Left forelimb (tissue), 1 donor: ENCODE measurements around the gene HOXB5.

ENCODE experiments used
- DNase-seq: peaks from one replicate; pipeline ENCODE4 v3.0.0-alpha.2; 2018; ENCODE audit warnings: low spot score

The HOXB5 gene

DNA sequence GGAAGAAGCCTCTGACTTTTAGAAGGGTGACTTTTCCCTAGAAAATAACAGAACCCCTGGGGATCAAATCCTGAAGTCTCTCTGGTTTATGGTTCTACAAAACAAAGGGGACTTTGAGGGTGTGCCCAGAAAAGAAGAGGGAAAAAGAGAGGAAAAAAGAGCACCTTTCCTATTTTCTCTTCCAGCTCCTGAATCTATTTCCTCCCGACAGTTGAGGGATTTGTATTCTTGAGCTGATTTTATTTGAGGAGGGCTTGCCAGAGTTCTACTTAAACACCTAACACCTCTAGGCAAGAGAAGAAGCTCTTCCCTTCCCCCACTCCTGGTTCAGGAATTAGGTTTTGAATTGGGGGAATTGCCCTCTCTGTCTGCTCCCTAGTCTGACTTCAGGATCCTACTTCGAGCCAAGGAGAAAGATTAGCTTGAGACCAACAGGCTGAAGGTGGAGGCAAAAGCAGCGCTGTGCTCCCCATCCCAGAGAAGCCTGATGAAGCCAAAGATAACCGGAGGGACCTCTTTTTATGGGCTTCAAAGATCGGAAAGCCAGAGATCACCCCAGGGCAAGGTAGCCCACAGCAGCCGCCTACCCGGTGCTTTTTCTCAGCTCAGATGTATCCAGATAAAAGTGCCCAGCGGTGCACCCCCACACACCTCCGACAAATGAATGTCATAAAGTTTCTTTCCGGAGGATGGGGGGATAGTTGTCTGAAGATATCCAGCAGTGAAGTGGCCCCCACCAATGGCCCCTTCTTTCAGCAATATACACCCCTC lies 4.3 kb downstream of the HOXB5 start:
- no peak for DNase-seq

DNA sequence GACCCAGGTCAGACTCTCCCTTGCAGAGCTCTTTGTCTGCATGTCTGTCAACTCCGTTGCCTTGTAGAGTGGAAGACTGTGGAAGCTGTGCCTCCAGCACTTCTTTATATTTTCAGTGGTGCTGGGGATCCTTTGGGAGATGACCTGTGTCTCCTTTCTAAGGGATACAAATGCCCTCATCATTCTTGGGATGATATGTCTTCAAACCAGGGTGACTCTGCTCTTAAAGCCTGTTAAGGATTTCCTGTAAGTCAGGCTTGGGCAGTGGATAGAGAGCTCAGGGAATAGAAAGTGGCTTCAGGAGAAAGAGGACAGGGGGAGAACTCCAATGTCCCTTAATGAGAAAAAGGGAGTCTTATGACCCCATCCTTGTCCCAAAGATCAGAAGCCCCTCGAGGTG lies 5.1 kb downstream of the HOXB5 start:
- DNase-seq = no peak

DNA sequence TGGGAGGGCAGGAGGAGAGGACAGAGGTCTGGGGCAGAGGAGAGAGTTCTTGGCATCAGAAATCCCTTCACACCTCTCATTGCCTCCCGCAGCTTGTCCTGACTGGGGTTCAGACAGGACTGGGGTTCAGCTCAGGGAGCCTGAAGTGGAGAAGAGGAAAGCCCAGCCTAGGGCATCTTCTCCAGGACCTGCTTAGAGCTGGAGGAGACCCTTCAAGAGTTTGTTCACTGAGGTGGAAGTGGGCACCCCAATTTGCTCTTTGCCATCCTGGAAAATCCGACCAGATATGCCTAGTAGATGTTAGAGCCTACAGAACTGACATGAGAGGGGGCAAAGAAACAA lies 5.5 kb downstream of the HOXB5 start:
- no peak for DNase-seq

DNA sequence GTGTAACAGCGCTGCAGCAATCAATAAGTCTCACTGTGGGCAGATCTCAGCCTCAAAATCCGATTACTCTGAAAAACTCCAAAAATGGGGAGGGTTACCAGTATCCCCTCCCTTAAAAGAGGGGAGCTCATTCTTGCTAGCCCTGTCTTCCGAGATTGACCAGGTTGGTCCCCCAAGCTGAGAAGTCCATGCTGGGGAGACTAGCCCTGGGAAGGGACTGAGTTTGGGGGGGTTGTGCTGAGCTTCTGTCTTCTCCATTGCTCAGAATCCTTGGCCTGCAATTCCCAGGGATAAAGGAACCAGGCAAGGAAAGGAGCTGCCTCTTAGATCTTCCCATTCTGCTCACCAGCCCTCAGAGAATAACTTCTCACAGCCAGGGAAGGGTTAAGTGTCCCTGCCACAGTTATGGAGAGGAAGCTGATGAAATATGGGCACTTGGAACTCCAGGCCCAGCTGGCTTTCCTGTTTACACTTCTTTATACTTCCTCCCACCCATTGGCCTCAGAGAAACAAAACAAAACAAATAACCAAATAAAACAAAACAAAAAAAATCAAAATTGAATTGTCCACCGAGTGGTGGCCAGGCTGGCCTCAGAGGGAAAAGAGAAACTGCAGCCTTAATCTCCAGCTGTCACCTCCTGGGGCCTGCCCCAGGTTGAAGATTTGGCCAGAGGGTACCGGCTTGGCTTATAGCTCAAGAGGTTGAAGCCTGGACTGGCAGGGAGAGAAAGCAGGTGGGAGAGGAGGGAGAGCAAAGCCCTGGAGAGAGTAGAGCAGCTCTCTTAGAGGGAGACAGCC lies 6.1 kb downstream of the HOXB5 start:
- DNase-seq = no peak

DNA sequence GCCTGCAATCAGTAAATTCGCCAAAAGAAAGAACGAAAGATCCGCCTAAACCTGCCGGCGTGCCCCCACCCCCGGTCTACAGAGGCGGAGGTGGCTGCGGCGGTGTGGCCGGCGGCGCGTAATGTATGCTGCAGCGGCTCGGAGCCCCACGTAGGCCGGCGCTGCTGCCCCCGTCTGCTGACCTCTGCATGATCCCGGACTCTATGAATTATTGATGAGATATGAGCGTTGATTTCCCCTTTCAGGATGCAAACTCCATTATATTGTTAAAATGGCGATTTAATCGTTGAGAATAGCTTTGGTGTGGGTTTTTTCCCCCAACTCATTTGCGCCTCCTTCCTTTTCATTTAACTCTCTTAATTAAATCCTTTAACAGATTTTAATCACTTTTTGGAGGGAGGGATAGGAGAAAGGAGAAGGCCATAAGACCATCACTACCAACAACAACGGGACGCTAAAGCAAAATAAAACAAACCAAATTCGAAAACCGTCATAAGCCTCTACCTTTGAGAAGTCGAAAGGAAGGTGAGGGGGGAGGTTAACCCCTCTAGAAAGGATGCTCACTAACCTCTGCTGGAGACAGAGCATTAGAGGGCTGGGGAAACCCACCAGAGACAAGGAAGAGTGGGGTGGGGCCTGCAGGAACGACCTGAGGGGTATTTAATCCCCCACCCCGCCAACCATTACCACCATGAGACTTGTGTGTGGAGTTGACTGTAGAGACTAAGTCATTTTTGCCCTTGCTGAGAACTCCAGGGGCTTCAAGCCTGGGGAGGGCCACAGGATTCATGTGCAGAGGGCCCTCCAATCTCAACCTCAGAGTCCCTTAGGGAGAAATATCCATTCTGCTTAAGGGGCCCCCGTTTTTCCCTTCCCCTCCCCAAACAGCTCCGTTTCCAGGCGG lies 7.0 kb downstream of the HOXB5 start:
- DNase-seq = no peak

DNA sequence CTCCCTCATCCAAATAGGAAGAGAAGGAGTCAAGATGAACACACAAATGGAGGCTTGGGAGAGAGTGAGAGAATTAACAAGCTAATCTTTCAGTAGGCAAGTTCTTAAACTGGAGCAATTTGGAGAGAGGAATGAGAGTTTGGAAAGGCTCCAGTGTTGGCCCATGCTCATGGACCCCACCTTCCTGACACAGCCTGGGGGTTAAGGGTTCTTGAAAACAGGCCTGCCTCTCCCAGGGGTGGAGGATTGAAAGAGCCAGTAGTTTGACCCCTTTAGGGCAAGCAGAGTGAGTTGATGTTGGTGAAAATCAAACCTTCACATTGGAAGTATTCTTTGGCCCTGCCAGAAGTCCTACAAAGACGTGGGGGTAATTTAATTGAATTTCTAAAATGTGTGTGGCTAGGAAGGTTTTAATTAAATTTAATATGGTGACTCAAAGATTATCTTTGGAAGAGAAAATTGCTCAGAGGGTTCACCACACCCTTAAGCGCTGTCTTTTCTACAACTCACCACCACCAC lies 9.3 kb downstream of the HOXB5 start:
- no peak for DNase-seq

DNA sequence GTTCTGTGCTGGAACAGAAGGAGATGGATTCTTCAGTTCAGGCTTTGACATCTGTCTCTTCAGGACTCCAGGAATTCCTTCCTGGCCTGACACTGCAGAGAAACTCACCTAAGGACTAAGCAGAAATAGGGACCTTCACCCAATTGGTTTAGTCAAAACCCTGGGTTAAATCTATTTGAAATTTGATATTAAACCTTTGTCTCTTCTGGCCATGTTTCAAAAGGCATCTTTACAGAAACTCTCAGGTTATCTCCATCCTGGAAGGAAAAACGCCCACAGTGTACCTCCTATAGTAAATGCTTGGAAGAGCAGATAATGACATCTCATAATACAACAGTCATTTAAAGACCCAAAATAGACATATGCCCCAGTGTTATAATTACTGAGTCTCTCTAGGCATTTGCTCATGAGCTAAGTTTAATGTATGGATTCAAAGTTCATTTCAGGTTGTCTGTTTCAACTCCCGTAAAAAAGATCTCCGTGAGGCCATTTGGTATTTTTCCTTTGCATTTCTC lies 9.8 kb downstream of the HOXB5 start:
- no peak for DNase-seq

DNA sequence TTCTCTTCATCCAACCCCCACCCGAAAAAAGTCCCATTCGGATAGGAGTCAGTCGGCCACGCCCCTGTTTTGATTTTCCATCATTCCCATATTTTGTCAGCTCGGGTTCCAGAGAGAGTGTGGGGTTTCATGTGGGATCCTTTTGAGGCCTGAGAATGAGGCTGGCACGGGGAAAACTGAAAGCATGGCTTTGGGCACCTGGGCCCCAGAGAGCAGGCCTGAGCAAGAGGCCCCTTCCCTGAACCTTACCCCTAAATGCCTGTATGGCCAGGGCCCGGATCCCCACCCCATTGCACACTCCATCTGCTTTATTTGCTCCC lies 10.9 kb downstream of the HOXB5 start:
- no peak for DNase-seq

DNA sequence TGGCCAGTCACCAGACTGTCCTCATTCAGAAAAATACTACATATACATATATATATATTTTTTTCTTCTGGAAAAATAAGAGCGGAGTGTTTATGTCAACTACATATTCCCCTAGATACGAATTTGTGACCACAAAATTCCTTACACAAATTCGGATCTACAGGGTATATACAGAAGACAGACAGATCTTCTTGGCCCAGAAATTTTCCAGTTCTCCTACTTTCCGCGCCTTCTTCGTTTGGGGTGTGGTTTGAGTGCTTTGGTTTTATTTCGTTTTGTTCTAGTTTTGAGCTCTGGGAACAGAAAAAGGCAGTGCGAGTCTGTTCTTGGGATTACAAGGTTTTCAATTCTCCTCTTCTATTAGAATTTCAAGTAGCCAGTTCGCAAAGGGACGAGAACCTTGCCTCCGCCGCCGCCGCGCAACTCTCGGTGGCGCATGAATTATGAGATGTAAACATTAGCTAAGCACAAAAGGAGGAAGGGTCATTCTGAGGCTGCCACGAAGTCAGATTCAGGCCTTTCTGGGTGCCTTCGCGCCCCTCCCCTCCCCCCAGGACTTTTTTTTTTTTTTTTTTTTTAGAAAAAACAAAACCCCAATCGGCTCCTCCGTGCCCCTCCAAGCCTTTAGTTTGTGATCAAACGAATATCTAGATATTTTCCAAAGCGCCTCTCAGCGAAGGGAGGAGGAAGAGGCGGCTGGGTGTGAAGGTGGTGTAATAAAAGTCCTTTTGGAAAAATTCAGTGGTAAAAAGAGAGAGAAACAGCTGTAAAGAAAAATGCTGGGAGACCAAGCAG lies 13.6 kb downstream of the HOXB5 start:
- DNase-seq = no peak

DNA sequence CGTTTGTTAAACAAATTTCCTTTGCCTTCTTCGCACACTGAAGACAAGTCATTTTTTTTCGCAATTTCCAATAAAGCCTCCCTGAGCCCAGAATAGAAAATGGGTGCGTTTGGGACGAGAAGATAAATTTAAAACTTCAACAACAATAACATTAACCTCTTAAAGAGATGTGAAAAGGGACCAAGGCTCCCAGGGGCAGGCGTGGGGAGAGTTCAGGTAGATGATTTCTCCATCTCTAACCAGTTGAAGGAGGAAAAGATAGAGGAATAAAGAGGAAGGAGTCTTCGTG lies 14.2 kb downstream of the HOXB5 start:
- no peak for DNase-seq

DNA sequence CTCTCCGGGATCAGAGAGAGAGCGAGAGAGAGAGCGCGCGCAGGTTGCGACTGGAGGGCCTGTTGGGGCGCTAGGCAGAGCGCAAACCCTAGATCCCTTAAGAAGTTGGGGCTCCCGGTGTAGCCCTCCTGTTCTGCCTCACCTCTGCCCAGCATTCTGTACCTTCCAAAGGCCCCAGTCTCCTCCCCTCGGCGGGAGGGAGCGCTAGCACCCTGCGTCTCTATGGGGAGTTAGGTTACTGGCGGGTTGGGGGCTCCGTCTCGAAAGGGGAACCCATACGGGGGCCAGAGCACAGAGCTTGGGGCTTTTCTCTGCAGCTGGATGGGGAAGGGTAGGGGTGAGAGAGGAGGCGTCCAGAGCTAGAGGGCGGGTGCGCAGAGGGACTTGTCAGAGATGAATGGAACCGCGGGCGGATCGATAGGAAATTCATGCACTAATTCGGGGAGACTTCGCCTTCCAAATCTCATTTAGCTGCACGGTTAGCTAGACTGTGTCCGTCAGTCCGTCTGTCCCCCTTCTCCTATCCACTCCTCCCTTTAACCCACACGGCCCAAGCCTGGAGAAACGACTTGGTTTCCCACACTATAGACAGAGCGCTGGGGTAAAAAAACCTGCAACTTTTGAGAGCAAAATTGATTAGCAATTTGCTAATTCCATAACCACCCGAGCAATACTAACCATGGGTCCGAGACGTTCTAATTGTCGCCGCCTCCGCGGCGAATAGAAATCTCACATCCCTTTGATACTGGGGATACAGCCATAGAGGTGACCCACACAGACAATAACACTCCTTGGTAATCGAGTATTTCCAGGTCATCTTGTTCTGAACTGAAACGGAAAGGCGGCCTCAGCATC lies 14.7 kb downstream of the HOXB5 start:
- no peak for DNase-seq

DNA sequence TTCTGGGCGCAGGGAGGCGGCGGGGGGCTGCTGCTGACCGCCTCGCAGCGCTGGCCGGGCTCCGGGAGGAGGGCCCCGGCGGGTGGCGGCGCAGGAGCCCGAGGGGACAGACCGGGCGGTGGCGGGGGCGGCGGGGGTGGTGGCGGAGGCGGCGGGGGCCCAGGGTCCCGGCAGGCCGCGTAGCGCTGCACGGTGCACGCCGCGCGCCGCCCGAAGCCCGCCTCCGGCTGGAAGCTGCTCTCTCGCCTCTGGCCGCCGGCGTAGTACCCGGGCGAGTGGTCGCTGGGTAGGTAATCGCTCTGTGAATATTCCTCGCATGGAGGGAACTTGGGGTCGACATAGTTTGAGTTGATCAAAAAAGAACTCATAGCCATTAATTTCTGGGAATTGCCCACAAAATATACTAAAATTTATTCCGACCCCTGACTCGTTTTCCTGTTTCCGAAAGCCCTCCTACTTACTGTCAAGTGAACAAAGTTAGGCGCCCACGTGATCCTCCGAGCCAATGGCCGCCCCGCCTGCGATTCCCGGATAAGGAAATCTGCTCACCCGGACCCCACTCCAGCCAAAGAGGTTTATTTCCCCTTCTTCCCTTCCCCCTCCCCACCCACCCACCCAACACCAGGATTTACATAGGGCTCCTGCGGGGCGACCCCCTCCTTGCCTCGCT lies 15.5 kb downstream of the HOXB5 start, which contains the start of gene HOXB4:
Gene HOXB4 (minus strand): TSS at position 405 of the 670 bp plus-strand sequence. CDS start 31 bp downstream, at position 374.
- DNase-seq = no peak

DNA sequence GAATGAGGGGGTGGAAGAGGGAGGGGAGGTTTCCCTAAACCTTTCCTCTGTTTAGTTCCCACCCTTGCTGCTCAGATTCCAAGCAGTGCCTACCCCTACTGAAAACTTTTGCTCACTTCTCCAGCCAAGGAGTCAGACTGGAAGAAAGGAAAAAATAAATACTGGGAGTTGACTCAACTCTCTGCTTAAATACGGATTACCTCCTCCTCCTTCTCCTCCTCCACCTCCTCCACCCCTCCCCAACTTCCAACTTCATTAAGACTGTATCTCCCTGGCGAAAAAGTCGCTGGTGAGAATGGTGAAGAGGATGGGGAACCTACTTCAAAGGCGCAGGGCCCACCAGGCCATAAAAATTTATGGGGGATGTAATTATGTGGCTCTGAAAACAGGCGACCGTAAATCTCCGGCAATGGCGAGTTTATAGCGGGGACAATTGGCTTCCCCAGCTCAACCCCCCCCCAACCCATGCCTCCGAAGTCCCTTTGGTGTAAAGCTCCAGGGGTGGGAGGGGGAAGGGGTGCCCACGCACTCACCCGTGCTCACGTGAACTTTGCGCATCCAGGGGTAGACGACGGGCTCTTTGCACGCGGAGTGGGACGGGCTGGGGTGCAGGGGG lies 16.1 kb downstream of the HOXB5 start:
- no peak for DNase-seq

DNA sequence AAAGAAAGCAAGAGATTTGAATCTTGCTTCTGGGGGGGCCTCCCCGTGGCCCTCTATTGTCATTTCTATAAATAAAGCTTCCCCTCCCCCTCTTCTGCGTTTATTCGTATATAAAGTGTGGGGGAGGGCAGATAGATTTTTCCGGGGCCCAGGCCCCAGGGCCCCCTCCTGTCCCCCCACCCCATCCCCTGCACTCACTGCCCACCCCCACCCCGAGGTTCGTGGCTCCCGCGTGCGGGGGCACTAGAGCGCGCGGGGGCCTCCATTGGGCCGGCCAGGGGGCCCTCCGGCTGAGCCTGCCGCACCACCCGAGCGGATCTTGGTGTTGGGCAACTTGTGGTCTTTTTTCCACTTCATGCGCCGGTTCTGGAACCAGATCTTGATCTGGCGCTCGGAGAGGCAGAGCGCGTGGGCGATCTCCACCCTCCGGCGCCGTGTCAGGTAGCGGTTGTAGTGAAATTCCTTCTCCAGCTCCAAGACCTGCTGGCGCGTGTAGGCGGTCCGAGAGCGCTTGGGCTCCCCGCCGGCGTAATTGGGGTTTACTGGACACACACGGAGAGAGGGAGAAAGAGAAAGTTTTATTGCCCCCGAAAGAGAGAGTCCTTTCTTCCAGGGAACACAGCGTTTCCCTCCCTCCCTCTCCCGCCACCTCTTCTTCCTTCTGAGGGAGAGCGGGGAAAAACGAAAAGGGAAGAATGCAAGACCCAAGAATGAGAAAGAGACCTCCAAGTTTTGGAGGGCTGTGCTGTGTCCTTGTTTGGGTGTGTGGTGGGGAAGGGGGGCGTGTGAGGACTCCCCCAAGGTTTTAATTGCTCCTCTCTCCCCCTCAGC lies 16.9 kb downstream of the HOXB5 start:
- DNase-seq = no peak

DNA sequence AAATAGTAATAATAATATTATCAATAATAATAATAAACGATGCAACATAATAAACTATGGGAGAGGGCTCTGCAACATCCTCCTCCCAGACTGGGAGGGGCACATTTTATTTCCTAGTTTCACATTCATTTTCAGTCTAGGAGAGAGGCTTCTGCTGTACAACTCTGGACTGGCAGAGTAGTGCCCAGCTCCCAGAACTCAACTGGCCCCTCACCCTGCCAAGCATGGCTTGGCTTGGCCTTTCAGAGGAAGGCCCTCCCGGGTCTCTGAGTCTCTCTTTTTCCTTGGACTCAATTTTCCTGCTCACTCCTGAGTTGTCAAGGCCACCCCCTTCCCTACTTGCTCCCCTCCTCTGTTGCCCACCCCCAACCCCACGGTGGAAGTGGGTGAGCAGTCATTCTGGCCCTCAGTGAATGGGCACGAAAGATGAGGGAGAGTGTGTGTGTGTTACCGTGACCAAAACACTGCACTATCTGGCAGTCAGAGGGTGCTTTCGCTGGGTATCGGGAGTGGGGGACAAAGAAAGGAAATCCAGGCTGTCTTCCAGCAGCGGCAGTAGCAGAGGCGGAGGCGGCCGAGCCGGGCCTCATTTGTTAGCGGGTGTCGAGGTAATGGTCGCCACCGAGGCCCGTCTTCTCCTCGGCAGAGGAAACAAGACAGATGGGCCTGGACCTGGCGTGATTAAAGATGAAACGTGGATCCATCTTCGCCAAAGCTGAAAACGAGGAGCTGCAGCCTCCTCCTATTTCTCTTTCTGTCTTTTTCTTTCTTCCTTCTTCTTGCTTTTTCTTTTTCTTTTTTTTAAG lies 17.7 kb downstream of the HOXB5 start:
- no peak for DNase-seq

DNA sequence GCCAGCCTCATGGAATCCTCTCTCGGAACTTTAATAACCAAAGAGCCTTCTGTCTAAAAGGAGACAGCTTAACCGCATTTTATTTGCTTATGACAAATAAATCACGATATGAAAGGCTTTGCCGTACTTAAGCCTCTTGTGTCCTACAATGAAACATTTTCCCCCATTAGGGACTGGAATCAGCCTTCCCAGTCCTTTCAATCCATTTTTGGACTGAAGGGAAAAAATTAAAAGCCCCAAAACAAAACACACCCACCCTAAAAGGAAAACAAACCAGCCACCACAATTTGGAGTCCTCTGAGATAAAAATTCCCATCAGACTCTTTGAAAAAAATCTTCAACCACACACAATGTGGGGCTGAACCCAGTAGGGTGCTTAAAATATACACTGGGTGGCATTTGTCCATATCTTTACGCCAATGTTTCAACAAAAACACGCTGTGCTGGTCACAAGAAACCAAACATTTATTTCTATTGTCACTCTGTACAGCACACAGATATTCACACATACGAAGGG lies 18.5 kb downstream of the HOXB5 start:
- no peak for DNase-seq

DNA sequence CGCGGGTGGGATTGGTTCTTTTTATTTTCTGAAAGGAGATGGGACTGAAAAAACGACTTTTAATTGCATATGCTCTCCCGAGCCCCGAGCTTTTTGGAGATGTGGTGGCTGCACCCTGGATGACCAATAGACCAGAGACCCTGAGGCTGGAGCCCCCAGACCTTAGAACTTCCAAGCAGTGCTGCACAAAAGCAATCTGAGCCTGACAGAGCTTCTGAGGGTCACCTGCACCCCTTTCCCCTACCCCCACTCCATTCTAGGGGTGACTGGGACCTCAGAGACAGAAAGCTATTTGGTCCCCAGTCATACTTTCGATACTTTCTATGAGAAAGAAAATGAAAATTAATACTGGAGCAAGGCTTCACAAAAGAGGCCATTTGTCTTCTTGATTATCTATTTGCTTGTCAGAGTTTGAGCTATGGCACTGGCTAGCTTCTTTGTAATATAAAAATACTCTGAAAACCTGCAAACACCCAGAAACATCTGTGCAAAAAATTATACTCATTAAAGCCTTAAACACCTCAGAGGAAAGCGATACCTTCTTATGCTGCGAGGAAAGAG lies 19.0 kb downstream of the HOXB5 start:
- DNase-seq = no peak
